GM19043 (cell line): ENCODE results near the gene VWC2L.

Experiments used
- ATAC-seq: cut with Tn5 transposase; IDR thresholded peaks from one replicate; pipeline ENCODE4 v1.9.1; 2021; ENCODE audit warnings: low read depth; ENCODE audit not compliant: unreplicated experiment

VWC2L gene

GRCh38 chr2:214533541-214533940, 122.7 kb downstream of the VWC2L start:
- ATAC-seq, result no peak

GRCh38 chr2:214536625-214537024, 125.8 kb downstream of the VWC2L start:
- ATAC-seq, result no peak

GRCh38 chr2:214537929-214538328, 127.1 kb downstream of the VWC2L start:
- no peak for ATAC-seq

- no peak for ATAC-seq
These were observed 131.4 kb downstream of the VWC2L start for GRCh38 chr2:214542295-214542694.

GRCh38 chr2:214542866-214543265, 132.0 kb downstream of the VWC2L start:
- no peak for ATAC-seq

GRCh38 chr2:214543386-214543955, 132.6 kb downstream of the VWC2L start:
- ATAC-seq, result no peak

- ATAC-seq, result no peak
These were observed 135.2 kb downstream of the VWC2L start for GRCh38 chr2:214545898-214546542.

- ATAC-seq, result no peak
These were observed 137.1 kb downstream of the VWC2L start for GRCh38 chr2:214547931-214548330.

- no peak for ATAC-seq
These were observed 139.1 kb downstream of the VWC2L start for GRCh38 chr2:214549946-214550345.

- no peak for ATAC-seq
These were observed 139.9 kb downstream of the VWC2L start for GRCh38 chr2:214550786-214551185.

- no peak for ATAC-seq
These were observed 147.0 kb downstream of the VWC2L start for GRCh38 chr2:214557884-214558283.

- no peak for ATAC-seq
These were observed 147.5 kb downstream of the VWC2L start for GRCh38 chr2:214558341-214558740.

GRCh38 chr2:214560176-214560575, 149.3 kb downstream of the VWC2L start:
- no peak for ATAC-seq

GRCh38 chr2:214560618-214561190, 149.8 kb downstream of the VWC2L start:
- ATAC-seq, result no peak

GRCh38 chr2:214565246-214565645, 154.4 kb downstream of the VWC2L start:
- no peak for ATAC-seq

- no peak for ATAC-seq
These were observed 155.6 kb downstream of the VWC2L start for GRCh38 chr2:214566457-214566856.

- no peak for ATAC-seq
These were observed 158.7 kb downstream of the VWC2L start for GRCh38 chr2:214569419-214570035.

GRCh38 chr2:214574084-214574781, 163.4 kb downstream of the VWC2L start:
- ATAC-seq, result no peak

GRCh38 chr2:214575030-214575429, 164.2 kb downstream of the VWC2L start:
- no peak for ATAC-seq

- ATAC-seq, result no peak
These were observed 164.6 kb downstream of the VWC2L start for GRCh38 chr2:214575465-214575864.

GRCh38 chr2:214577769-214578168, 166.9 kb downstream of the VWC2L start:
- no peak for ATAC-seq
